GM23248 (cell line): ENCODE results near the gene CAMTA1.

Experiments used
- EZH2 ChIP-seq: fragments of 200-600 bp; sonication (generic); IDR thresholded peaks from 2 replicates; pipeline ENCODE4 v1.6.1; 2018; ENCODE audit warnings: antibody characterized with exemption, mild to moderate bottlenecking; ENCODE audit not compliant: insufficient read depth, poor library complexity, severe bottlenecking
- EZH2phosphoT487 ChIP-seq: fragments of 200-600 bp; sonication (generic); IDR thresholded peaks from 2 replicates; pipeline ENCODE4 v1.6.1; 2018; ENCODE audit warnings: antibody characterized with exemption, moderate library complexity, mild to moderate bottlenecking, low read depth; ENCODE audit not compliant: insufficient read depth

- TF ChIP-seq EZH2phosphoT487: no peak
- TF ChIP-seq EZH2: no peak
These were observed 682.4 kb downstream of the CAMTA1 start for GRCh38 chr1:7467476-7468175.
